ENCODE data around the gene PITX3.
A peak's percentile ranks its signal among the peaks of the same experiment; 100 is the strongest.
"Not testable (repeated sequence)": the region's sequence is repeated elsewhere in the genome, so short reads cannot be mapped to it uniquely, and the experiment has no call there.

PITX3 gene

DNA sequence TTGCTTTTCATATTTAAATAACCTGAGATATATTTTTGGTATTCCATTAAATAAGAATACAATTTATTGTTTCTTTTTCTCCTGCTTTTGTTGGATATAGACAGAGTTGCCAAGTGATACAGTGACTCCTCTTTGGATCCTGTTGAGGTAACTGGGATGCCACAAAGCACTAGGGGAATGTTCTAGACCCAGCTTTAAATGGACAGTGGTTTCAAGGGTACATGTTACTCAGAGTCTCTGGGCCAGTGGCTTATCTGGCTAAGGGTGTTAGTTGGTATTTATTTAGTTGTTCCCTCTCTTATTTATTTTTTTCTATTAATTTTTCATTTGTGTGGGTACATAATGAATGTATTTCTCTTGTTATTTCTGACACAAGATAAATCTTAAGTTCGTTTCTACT, 13.1 kb upstream of the PITX3 start:
- no peak for DNase-seq

GRCh38 chr10:102252508-102252907, 11.2 kb upstream of the PITX3 start:
- DNase-seq: not testable (repeated sequence)

GRCh38 chr10:102247734-102248133, 6.4 kb upstream of the PITX3 start:
- no peak for DNase-seq

DNA sequence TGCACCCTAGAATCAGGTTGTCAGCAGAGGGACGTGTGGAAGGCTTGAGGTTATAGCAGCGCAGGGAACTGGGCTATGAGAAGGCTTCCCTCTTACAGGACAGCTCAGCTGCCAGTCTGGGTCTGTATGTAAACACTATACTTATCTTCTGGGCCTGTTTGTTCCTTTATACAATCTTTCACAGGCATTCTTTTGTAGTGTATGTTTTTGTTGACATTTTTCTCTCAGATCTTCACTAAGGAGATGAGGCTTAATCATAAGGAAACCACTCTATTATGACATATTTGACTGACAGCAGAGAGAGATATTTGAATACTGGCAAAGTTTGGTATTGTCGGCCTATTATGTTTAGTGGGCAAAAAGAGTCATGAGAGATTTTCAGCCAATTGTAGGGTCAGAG, 4.9 kb upstream of the PITX3 start:
- no peak for DNase-seq

DNA sequence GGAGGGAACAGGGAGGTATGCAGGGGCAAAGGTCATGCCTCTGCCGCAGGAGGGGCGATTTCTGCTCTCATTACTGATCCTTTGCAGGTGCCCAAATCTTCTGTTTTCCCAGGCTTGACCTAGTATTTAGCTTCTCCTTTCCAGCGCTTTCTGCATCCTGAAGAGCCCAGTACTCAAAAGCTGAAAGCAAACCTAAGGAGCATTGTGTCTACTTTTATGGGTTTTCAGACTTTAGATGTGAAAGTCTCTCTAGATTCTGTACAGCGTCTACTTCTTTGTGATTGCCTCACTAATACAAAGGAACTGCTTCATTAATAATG, 4.6 kb upstream of the PITX3 start:
- DNase-seq: no peak

GRCh38 chr10:102245082-102245931, 4.0 kb upstream of the PITX3 start, which contains the start of gene GBF1:
GBF1 (plus strand) TSS chr10:102245532; CDS start chr10:102258939, 13,407 bp downstream.
- DNase-seq: peak; percentile 93 to 98

GRCh38 chr10:102243309-102243708, 2.0 kb upstream of the PITX3 start:
- DNase-seq: no peak

DNA sequence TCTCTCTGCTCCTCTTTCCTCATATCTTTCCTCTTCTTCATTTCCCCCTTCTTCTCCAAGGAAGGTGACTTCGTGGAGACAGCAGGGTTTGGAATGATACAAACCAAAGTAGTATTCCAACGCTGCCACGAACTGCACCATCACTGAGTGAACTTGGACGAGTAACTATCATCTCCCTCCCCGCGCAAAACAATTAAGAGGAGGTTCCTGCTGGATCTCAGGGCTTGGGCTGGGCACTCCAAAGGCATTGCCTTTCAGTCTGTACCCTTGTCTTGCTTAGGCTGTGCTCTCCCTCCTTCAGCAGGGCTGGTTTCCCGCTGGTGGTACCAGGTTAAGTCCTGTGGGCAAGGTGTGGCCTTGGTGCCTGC, 790 bp upstream of the PITX3 start:
- DNase-seq: no peak

DNA sequence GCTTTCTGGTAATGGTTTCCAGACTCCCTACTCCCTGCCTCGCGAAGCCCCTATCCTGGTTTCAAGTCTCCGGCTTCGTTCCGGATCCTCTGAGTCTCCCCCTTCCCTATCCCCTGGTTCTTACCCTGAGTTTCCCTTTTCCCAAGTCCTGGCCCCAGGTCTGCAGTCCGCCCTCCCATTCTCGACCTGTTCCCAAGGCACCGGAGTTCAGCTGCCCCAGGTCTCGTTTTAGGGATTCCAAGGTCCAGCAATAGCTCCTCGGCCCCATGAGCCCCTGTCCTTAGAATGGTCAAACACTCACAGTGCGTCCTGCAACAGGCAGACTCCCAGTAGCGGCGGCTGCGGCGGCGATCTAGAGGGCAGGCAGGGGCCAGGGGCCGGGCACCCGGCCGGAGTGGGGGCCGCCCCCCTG, 274 bp downstream of the PITX3 start:
- DNase-seq: no peak

- no peak for DNase-seq
Observed at GRCh38 chr10:102240467-102241031, 763 bp downstream of the PITX3 start.

DNA sequence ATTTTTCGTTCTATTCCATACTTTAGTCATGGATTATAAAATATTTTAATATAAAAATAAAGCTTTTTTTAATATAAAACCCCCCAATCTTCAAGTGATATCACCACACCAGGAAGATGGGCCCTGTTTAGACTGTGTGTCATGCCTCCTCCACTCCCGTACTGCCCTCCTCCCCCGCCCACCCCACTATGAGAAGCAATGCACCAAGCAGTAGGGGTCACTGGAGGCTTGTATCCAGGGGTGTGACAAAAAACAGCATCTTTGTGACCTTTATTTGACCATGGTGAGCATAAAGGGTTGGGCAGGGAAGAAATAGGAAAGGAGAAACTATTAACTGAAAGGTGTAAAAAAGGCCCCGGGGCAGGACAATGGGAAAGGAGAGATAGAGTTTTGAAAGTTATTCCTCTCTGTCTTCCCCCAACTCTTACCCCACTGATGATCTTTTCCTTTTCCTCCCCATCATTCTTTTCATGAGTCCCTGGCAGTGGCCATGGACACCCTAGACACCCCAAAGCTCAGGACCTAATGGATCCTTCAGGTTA, 3.5 kb downstream of the PITX3 start:
- DNase-seq: no peak

GRCh38 chr10:102236006-102236405, 5.3 kb downstream of the PITX3 start:
- DNase-seq: no peak

DNA sequence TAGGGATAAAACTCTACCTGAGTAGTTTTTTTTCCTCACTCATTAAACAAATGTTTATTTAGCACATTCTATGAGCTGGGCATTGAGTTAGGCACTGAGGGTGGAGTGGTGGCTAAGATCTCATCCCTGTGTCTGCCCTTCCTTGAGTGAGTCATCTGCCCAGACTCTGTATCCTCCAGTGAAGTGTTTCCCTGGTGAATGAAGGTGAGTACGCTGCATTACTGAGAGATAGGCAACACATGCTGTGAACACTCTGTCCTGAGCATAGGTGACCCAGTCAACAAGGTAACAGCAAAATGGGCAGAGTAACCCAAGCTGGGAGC, 5.8 kb downstream of the PITX3 start:
- no peak for DNase-seq

DNA sequence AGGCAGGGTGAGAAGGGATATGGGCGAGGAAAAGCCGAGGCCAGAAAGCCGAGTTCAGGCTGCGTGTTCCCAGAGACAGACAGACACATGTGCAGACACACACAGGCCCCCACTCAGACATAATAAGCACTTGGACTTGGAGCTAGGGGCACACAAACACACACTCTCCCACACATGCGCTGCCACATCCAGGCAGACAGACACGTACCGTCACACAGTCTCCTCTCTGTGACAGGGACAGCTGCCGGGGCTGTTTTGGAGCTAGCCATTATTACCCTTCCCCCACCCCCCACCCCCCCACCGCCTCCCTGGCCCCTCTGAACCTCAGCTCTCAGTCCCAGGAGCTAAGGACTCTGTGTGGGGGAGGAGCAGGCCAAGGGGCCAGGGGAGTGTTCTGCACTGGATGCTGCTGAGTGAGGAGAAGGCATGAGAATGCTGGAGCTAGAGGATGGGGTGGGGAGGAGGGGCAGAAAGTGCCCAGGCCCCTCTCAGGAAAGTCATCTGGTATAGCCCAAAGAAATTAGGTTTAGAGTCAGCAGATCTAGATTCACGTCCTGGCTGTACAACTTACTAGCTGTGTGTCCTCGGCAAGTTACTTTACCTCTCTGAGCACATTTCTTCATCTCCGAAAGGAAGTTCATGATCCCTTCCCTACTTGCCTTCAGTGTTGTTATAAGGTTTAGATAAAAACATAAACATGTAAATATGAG, 6.3 kb downstream of the PITX3 start:
- DNase-seq: no peak

- DNase-seq: no peak
Observed at GRCh38 chr10:102233997-102234396, 7.3 kb downstream of the PITX3 start.

DNA sequence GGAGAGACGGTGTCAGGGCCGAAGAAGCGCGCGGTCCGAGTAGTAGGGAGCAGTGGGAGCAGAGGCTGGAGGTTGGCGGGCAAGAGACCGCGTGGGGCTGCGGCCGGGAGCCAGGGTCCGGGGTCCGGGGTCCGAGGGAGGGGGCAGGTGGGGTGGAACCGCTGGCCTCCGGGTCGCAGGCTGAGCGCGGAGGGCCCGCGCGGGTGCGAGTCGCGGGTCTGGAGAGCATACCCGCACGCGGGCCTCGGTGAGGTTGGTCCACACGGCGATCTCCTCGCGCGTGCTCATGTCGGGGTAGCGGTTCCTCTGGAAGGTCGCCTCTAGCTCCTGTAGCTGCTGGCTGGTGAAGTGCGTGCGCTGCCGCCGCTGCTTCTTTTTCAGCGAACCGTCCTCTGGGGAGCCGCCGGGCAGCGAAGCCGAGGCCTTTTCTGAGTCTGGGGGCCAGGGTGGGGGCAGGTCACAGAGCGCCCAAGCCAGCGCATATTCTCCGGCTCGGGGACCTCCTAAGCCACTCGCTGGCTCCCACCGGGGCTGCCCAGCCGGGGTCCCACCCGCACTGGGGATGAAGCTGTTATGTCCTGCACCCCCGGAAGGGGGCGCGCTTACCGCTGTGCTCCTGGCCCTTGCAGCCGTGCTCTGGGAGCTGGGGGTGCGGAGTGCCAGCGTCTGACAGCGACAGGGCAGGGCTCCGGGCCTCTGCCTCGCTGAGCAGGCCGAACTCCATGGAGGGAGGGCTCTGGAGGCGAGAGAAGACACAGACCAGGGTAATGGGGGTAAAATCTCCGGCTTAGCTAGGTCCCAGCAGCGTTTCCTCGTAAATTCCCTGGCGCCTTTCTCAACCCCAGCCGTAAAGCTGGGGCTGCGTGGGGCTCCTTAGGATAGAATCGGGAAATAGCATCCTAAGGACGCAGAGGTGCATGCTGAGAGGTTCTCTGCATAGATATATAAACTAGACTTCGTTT, 9.7 kb downstream of the PITX3 start:
- no peak for DNase-seq

DNA sequence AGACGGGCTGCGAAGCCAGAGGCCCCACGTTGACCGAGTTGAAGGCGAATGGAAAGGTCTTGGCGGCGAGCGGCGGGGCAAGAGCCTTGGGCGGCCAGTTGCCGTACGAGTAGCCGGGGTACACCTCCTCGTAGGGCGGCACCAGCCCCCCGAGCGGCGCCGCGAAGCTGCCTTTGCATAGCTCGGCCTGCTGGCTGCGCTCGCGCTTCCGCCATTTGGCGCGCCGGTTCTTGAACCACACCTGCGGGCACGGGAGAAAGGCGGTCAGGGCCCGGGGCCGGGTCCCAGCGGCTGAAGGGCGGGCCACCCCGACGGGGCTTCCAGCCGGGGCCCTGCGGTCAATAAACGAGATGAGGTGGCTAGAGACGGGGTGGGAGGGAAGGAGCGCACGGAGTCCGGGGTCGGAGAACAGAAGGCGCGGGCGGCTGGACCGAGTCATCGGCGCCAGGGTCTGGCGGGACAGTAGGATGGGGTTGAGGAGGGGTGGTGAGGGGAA, 10.4 kb downstream of the PITX3 start:
- no peak for DNase-seq

- DNase-seq: peak; percentile 48 to 78
Observed at GRCh38 chr10:102230264-102230860, 10.9 kb downstream of the PITX3 start.

GRCh38 chr10:102229810-102230263, 11.5 kb downstream of the PITX3 start:
- peak; percentile 22 to 77 for DNase-seq

- no peak for DNase-seq
Observed at GRCh38 chr10:102227050-102227449, 14.3 kb downstream of the PITX3 start.

GRCh38 chr10:102226542-102226870, 14.8 kb downstream of the PITX3 start:
- DNase-seq: no peak

All from NCI-H446 (cell line).